ENCODE data around the gene PRF1.

Gene PRF1

GRCh38 chr10:70575874-70576802 lies 26.4 kb downstream of the PRF1 start:
- DNase-seq = no peak

GRCh38 chr10:70575486-70575873 lies 27.1 kb downstream of the PRF1 start:
- no peak for DNase-seq

GRCh38 chr10:70573599-70574506 lies 28.7 kb downstream of the PRF1 start:
- DNase-seq = no peak

- no peak for DNase-seq
Observed at GRCh38 chr10:70571636-70572439, 30.7 kb downstream of the PRF1 start.

- no peak for DNase-seq
Observed at GRCh38 chr10:70571236-70571635, 31.3 kb downstream of the PRF1 start.

GRCh38 chr10:70568781-70569495 lies 33.6 kb downstream of the PRF1 start:
- no peak for DNase-seq

GRCh38 chr10:70568113-70568512 lies 34.4 kb downstream of the PRF1 start:
- no peak for DNase-seq

- no peak for DNase-seq
Observed at GRCh38 chr10:70567603-70568002, 34.9 kb downstream of the PRF1 start.

GRCh38 chr10:70566515-70567290 lies 35.8 kb downstream of the PRF1 start:
- no peak for DNase-seq

- DNase-seq = no peak
Observed at GRCh38 chr10:70565556-70566514, 36.7 kb downstream of the PRF1 start.

- DNase-seq = no peak
Observed at GRCh38 chr10:70564901-70565351, 37.6 kb downstream of the PRF1 start.

- DNase-seq = no peak
Observed at GRCh38 chr10:70564113-70564725, 38.3 kb downstream of the PRF1 start.

GRCh38 chr10:70563230-70563629 lies 39.3 kb downstream of the PRF1 start:
- DNase-seq = no peak

- no peak for DNase-seq
Observed at GRCh38 chr10:70562036-70562755, 40.3 kb downstream of the PRF1 start.

- no peak for DNase-seq
Observed at GRCh38 chr10:70561558-70561957, 41.0 kb downstream of the PRF1 start.

- no peak for DNase-seq
Observed at GRCh38 chr10:70561070-70561469, 41.5 kb downstream of the PRF1 start.

- no peak for DNase-seq
Observed at GRCh38 chr10:70560511-70560941, 42.0 kb downstream of the PRF1 start.

GRCh38 chr10:70559861-70560260 lies 42.7 kb downstream of the PRF1 start:
- DNase-seq = no peak
